Measurements from ENCODE around the gene TUBA3E.
"Not testable (repeated sequence)": the region's sequence is repeated elsewhere in the genome, so short reads cannot be mapped to it uniquely, and the experiment has no call there.

GRCh38 chr2:130220505-130220904, 22.3 kb upstream of the TUBA3E start:
- not testable (repeated sequence) for TF ChIP-seq ZNF274 (IDR thresholded peaks at IDR 0.05; ENCODE audit: borderline replicate concordance, low read depth, low read length); JUND (IDR thresholded peaks at IDR 0.05; ENCODE audit: borderline replicate concordance, low read depth, low read length); JUND (tag; IDR thresholded peaks at IDR 0.05; ENCODE audit: borderline replicate concordance, low read depth, low read length); PREB (CRISPR knock-in tag; IDR thresholded peaks at IDR 0.05); TCF7L2 (IDR thresholded peaks at IDR 0.05; ENCODE audit: low read depth, low read length); MTA3 (IDR thresholded peaks at IDR 0.05; ENCODE audit: borderline replicate concordance); CHD1 (IDR thresholded peaks at IDR 0.05; ENCODE audit: low read length); RNF219 (CRISPR knock-in tag; IDR thresholded peaks at IDR 0.05); GTF2F1 (IDR thresholded peaks at IDR 0.05; ENCODE audit: low read depth, low read length); REST (IDR thresholded peaks at IDR 0.05; ENCODE audit: borderline replicate concordance); REST (CRISPR knock-in tag; IDR thresholded peaks at IDR 0.05; ENCODE audit: low read depth); NCOA2 (IDR thresholded peaks at IDR 0.05; ENCODE audit: partially characterized antibody in 2 of 2); RHOXF2B (CRISPR knock-in tag; conservative IDR thresholded peaks at IDR 0.05); ZFP30 (CRISPR knock-in tag; IDR thresholded peaks at IDR 0.05; ENCODE audit: borderline replicate concordance)

All from K562 (cell line).